ENCODE measurements around the gene HSD17B4. TPM values are rescaled to one million over a fixed set of nuclear protein-coding genes. Genes with fewer than 3 reads are reported as not detected.

Gene HSD17B4, protein sequence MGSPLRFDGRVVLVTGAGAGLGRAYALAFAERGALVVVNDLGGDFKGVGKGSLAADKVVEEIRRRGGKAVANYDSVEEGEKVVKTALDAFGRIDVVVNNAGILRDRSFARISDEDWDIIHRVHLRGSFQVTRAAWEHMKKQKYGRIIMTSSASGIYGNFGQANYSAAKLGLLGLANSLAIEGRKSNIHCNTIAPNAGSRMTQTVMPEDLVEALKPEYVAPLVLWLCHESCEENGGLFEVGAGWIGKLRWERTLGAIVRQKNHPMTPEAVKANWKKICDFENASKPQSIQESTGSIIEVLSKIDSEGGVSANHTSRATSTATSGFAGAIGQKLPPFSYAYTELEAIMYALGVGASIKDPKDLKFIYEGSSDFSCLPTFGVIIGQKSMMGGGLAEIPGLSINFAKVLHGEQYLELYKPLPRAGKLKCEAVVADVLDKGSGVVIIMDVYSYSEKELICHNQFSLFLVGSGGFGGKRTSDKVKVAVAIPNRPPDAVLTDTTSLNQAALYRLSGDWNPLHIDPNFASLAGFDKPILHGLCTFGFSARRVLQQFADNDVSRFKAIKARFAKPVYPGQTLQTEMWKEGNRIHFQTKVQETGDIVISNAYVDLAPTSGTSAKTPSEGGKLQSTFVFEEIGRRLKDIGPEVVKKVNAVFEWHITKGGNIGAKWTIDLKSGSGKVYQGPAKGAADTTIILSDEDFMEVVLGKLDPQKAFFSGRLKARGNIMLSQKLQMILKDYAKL
- total RNA-seq = 168 and 244 TPM in 2 replicates

DNA sequence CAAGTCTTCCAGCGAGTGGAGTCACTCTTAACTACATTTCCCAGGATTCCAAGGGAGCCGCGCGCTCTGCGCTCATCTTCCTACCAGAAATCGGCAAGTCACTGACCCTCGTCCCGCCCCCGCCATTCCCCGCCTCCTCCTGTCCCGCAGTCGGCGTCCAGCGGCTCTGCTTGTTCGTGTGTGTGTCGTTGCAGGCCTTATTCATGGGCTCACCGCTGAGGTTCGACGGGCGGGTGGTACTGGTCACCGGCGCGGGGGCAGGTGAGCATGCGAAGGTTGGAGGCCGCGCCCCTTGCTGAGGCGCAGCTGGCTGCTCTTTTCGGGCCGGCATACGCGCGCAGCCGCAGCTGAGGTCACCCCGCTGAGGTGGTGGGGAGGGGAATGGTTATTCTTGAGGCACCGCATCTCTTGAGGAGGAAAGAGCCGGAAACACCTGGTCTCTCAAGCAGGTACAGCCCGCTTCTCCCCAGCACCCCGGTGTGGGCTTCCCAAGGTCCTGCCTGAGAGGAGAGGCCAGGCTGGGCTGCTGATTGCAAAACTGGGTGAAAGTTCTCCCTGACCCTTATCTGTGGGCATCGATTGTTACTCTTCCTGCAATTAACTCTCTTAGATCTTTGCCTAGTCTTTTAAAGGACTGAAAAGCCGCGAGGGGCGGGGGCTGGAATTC is at the start of gene HSD17B4:
TSS of gene HSD17B4 (plus strand) at position 125 of the 667 bp plus-strand sequence. CDS start at position 204, 79 bp downstream.

Other genes starting within 250 kb of the HSD17B4 start
- gene TNFAIP8, start 96.5 kb upstream of the HSD17B4 start, total RNA-seq = 18.4 and 21.9 TPM in 2 replicates
- gene FAM170A, start 177.1 kb downstream of the HSD17B4 start, total RNA-seq = 0.11 TPM in 1 of 2 replicates, not detected in the other

All from uterine smooth muscle cell (primary cell).